HG03520 (cell line): ENCODE measurements around the gene TSPAN32.

ENCODE experiments used
- ATAC-seq: cut with Tn5 transposase; IDR thresholded peaks from one replicate; pipeline ENCODE4 v1.9.1; 2021; ENCODE audit warnings: mild to moderate bottlenecking, moderate library complexity; ENCODE audit not compliant: unreplicated experiment

TSPAN32 gene

GRCh38 chr11:2266586-2267305 lies 35.1 kb upstream of the TSPAN32 start:
- ATAC-seq = no peak

- no peak for ATAC-seq
These were observed 34.4 kb upstream of the TSPAN32 start for GRCh38 chr11:2267306-2267850.

- ATAC-seq = no peak
These were observed 33.7 kb upstream of the TSPAN32 start for GRCh38 chr11:2267851-2268728.

- no peak for ATAC-seq
These were observed 32.8 kb upstream of the TSPAN32 start for GRCh38 chr11:2268729-2269600.

GRCh38 chr11:2269601-2270321 lies 32.1 kb upstream of the TSPAN32 start:
- no peak for ATAC-seq

GRCh38 chr11:2270322-2271076 lies 31.3 kb upstream of the TSPAN32 start, which contains the start of gene ASCL2:
ASCL2 (minus strand) TSS chr11:2270588; CDS start chr11:2270332, 256 bp downstream.
- no peak for ATAC-seq

GRCh38 chr11:2271077-2271326 lies 30.8 kb upstream of the TSPAN32 start:
- ATAC-seq = no peak

GRCh38 chr11:2271327-2272227 lies 30.2 kb upstream of the TSPAN32 start:
- no peak for ATAC-seq

- ATAC-seq = no peak
These were observed 29.4 kb upstream of the TSPAN32 start for GRCh38 chr11:2272228-2272945.

- no peak for ATAC-seq
These were observed 28.9 kb upstream of the TSPAN32 start for GRCh38 chr11:2272946-2273280.

- ATAC-seq = no peak
These were observed 28.5 kb upstream of the TSPAN32 start for GRCh38 chr11:2273311-2273710.

- ATAC-seq = no peak
These were observed 28.0 kb upstream of the TSPAN32 start for GRCh38 chr11:2273771-2274170.

- ATAC-seq = no peak
These were observed 26.2 kb upstream of the TSPAN32 start for GRCh38 chr11:2275334-2276279.

GRCh38 chr11:2276280-2277007 lies 25.4 kb upstream of the TSPAN32 start:
- ATAC-seq = no peak

- no peak for ATAC-seq
These were observed 24.8 kb upstream of the TSPAN32 start for GRCh38 chr11:2277008-2277346.

- no peak for ATAC-seq
These were observed 23.8 kb upstream of the TSPAN32 start for GRCh38 chr11:2277933-2278523.
